Left renal pelvis (tissue), 4 donors: ENCODE measurements around the gene IPPK. TPM values are rescaled to one million over a fixed set of nuclear protein-coding genes. Genes with fewer than 3 reads are reported as not detected.

Experiments
- DNase-seq, 4 donors: peaks; one replicate each; pipeline ENCODE4 v3.0.0-alpha.2; 2013; ENCODE audit warnings: low read depth in 4 of 4, low spot score in 3 of 4
- polyA plus RNA-seq, 4 donors: library from polyadenylated mRNA; unstranded; fragments of 120-200 nt; gene quantifications; one replicate each; pipeline ENCODE4 v1.2.1, GENCODE V29; 2013; ENCODE audit not compliant: insufficient read length in 4 of 4

The IPPK gene
- polyA plus RNA-seq, 4 donors, result 9.2 to 12.9 (median 10.7) TPM

DNA sequence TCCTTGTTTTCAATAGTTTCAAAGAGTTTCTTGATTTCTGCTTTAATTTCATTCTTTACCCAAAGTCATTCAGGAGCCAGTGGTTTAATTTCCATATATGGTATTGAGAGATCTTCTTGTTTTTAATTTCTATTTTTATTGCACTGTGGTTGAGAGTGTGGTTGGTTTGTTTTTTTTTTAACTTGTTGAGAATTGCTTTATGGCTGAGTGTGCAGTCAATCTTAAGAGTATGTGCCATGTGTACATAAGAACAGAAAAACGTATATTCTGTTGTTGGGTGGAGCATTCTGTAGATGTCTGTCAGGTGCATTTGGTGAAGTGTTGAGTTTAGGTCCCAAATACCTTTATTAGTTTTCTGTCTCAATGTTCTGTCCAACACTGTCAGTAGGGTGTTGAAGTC is 26.7 kb upstream of the IPPK start:
- DNase-seq, result no peak

DNA sequence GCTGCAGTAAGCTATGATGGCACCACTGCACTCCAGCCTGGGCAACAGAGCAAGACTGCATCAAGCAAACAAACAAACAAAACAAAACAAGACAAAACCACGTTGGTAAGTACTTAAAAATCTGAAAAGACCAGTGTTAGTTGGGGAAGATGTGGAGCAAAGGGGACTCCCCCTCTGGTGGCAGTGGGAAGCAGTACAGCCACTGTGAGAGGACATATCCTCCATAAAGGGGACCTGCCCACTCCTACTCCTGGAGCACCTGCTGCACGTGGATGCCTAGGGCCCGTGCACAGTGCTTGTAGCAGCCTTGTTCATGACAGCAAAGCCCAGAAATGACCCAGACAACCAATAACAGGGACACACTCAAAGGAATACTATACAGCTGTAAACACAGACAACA is 17.0 kb upstream of the IPPK start:
- no peak for DNase-seq

DNA sequence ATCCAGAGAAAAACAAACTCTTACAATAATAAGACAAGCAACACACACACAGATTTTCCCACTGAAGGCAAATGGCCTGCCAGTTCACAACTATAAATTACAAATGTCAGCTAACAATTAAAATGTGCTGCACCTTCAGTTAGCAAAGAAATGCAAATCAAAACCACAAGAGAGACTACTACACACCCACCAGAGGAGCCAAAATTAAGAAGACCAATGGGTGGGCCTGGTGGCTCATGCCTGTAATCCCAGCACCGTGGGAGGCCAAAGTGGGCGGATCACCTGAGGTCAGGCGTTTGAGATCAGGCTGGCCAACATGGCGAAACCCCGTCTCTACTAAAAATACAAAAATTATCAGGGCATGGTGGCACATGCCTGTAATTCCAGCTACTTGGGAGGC is 15.1 kb upstream of the IPPK start:
- no peak for DNase-seq

DNA sequence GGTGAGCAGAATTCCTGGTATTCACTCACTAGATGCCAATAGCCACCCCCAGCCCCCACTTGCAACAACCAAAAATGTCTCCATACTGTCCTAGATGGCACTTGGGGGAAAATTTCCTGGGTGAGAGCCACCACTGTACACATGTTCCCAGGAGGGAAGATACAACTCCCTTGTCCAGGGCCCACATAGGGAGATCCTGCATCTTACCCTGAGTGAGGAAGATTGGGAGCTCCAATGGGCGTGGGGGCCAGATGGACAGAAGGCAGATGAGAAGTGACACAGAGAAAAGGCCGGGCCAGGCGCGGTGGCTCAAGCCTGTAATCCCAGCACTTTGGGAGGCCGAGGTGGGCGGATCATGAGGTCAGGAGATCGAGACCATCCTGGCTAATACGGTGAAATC is 12.3 kb upstream of the IPPK start:
- no peak for DNase-seq

DNA sequence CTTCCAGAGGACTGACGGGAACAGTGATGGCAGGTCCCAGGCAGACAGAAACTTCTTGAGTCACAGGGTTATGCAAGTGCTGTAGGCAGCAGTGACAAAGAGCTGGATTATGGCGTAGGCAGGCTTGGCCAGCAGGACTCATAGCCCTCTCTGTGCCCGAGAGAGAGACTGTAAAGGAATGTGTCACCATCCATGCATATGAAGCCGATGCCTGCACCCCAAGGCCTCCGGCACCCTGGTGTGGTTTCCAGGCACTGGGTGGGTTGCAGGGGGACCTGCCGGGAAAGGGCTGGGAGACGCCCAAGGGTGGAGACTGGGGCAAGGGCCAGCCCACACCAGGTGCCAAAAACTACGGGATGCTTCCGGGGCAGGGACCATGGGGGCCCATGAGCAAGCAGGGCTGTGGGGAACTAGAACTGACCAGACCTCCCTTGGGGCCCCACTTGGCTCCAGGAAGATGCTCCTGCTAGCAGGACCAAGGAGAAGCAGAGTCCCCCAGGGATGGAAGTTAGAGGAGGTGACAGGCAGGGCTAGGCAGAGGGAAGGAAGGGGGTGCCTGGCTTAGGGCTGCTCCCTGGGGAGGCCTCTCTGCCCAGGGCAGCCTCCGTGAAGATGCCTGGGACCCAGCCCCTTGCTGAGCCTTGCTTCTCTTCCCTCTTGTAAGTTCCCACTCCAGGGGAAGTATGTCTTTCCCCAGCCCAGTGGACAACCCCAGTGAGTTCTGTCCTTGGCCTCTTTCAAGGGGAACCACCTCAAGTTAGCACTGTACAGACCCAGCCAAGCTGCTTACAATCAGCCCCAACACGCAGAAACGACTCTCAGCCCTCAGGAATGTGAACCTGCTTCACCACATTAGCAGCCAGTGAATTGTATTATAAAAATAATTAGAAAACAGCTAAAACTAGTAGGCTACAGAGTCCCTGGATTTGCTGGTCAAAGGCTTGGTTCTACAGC is 10.5 kb upstream of the IPPK start:
- no peak for DNase-seq

DNA sequence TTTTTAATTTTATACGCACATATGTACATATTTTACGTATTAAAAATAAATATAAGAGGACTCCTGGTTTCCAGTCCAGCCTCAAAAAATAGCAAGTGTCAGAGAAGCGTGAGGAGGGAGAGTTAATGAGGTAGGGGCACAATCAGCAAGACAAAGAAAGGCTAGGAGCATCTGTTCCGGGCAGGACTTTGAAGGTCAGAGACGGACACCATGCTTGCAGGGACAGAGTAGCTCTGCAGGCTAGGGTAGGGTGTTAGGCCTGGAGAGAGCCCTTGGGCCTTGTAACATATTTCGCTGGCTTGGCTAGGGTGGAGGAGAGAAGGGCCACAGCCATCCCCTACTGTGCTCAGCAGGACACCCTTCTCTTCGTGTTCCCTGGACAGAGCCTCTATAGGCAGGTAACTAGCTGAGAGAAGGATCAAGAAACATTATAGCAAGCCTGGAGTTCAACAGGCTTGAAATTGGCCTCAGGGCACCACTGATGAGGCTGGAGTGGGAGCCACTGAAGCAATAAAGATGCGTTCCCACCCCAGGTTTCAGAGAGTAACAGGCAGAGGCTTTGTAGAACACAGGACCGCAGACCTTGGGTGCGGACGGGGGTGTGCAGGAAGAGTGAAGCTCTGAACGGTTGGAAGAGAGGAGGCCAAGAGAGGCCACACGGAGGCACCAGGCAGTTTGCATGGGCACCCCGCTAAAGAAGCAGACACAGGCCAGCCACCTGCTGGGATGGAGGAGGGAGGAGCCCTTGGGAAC is 9.7 kb upstream of the IPPK start:
- DNase-seq, result no peak

DNA sequence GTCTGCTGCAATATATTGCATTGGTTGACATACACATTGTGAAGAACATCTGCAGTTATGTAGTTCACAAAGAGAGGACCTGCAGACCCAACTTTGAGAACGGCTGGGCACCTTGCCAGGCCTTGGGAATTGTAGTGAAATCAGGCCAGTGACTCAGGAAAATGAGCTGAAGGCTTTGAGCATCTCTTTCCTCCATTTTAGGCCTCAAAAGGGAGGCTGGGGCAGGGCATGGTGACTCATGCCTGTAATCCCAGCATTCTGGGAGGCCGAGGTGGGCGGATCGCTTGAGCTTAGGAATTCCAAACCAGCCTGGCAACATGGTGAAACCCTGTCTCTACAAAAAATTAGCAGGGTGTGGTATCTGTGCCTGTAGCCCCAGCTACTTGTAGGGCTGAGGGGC is 1.4 kb upstream of the IPPK start:
- DNase-seq, result no peak

DNA sequence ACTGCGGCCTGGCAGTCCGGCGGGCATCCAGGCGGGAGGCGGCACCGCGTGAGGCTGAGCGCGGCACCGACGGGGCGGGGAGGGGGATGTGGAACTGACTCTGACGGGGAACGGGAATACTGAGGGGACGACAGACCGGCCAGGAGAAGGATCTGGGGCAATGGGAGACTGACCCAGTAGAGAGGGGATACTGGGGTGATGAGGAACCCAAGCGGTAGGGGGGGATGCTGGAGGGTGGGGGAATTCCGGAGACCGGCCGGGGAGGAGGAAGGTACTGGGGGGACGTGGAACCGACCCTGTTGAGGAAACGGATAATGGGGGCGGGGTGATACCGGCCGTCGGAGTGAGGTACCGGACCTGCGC is 423 bp downstream of the IPPK start:
- DNase-seq, result peak in 1 of 4 donors; percentile 2

DNA sequence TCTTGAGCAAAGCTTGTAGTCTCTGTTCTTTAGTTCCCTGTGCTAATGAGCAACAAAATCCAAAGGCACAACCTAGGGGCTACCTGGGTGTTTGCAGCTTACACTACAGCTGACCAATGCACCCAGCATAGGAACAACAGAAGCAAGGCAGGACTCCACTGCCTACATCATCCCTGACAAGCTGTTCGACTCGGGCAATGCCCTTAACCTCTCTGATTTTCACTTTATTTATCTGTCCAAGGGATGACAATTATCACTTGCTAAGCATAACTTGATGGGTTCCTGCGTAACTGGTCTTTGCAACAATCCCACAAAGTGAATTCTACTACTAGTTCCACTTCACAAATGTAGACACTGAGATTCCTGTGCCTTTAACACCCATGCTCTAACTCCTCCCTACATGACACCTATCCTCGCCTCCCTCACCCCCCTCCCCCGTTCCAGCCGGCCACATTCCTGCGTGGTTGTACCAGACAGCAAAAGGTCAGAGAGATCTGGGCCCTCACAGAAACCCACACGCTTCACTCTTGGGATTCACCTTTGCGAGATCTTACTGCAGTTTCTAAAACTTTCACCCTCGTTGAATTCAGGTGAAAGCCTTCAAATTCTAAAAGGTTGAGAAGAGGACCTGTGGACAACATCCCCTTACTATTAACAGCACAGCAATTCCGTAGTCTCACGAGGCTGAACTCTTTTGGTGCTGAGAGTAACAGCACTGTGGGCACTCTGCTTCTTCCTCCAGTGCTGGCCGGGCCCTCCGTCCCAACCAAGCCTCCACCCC is 995 bp downstream of the IPPK start:
- DNase-seq, result peak in 1 of 4 donors; percentile 5

DNA sequence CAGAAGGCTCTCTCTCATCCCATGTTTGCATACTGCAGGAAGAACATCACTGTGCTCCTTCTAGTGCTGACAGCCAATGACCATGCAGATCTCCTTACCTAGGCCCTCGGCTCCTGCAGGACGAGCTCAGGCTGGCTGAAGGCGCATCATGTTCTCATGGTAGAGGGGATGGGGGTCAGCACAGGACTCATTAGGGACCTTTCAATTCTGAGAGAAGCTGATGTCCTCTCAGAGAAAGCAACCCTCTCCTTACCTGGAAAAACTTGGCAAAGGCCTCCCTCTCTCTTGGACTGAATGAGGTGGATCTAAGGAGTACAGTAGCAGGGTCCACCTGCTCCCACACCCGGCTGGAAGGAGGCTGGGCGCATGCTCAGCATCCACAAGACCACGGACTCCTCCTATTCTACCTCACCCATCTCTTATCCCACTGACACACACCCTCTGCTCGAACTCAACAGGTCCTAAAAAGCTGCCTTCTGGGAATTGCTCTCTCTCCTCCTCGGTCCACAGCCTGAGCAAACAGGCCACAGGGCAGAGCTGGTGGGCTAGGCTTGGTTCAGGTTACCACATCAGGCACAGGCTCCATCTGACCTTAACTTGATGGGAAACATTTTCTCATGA is 2.9 kb downstream of the IPPK start:
- no peak for DNase-seq

DNA sequence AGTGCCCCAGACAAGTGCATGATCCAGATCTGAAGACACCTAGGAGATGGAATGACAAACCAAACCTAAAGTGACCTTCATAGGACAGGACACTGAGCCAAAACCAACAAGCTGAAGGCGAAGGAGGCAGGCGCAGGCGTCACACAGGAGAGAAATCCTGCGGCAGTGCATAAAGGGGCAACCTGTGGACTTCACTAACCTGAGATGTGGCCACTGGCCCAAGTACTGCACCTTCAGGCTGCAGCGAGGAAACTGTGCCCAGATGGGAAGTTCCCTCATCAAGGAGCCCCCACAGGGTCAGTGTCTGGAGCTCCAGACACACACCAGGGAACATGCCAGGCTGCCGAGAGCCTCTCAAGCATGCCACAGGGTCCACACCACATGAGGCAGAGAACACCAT is 3.7 kb downstream of the IPPK start:
- no peak for DNase-seq

DNA sequence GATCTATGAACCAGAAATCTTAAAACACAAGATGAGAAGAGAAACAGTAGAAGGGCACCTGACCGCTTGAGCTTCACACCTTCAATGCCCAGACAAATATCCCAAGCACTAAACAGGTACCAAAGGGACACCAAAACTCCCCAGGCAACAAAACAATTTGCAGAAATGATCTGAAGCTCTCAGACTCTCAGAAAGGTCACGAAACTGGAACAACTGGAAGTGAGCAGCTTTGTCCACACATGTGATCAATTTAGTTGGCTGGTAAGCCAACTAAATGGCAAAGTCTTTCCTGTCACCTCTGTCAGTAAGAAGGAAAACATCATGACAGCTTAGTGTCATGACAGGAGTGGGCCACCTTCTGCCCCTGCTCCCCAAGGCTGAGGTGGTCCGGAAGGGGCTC is 4.1 kb downstream of the IPPK start:
- DNase-seq, result no peak

DNA sequence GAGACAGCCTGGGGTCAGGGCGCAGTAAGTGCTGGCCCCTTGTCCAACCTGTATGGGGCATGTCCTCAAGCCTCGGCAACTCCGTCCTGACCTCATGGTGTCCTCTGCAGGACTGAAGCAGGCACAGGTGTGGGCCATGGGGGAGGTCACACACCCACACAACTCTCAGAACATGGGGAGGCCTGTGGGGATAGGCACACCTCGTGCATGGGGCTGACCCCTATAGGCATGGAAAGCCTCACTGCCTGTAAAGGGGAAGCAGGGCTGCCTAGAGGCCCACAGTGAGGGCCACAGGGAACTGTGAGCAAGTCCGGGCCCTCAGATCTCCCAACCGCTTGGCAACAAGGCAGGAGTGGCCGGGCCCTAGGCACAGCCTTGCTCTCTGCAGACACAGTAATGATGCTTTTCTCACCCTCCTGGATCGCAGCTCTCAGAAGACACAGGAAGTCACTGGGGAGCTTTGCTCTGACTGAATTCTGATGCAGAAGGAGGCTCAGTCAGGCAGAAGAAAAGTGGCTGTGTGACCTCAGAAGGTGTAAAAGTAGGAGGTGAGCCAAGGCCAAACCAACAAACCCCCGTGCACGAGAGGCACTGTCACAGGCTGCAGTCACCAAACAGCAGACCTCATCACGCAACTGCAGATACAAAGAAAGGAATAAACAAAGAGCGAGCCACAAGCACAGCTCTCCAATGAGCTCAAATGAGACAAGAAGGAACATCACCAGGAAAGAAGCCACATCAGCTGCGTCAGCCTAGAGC is 5.4 kb downstream of the IPPK start:
- DNase-seq, result no peak

DNA sequence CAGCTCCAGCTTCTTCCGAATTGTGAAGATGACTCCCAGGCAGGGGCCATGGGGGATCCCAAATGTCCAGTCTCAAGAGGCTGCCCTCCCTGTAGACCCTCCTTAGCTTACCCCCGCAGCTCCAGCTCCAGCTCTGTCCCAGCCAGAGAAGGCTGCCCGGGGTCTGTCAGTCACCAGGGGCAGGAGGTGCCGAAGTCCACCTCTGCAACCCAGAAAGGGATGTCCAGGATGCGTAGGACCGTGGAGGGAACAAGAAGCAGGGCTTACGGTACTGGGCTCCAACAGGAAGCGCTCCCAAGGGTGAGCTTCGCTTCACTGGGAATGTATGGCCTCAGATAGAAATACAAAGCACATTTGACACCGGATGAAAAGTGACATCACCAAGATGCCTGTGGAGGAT is 6.0 kb downstream of the IPPK start:
- DNase-seq, result no peak

DNA sequence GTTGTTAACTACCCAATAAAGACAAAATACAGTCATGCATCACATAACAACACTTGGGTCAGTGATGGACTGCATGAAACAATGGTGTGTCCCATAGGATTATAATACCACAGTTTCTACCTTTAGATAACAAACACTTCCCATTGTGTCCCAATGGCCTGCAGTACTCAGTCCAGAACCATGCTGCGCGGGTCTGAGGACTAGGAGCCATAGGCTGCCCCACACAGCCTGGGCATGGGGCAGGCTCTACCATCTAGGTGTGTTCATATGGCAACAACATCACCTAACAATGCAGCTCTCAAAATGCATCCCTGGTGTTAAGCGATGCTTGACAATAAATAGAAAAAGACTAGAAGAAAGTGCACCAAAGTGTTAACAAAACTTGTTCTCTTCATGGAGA is 6.8 kb downstream of the IPPK start:
- DNase-seq, result no peak

DNA sequence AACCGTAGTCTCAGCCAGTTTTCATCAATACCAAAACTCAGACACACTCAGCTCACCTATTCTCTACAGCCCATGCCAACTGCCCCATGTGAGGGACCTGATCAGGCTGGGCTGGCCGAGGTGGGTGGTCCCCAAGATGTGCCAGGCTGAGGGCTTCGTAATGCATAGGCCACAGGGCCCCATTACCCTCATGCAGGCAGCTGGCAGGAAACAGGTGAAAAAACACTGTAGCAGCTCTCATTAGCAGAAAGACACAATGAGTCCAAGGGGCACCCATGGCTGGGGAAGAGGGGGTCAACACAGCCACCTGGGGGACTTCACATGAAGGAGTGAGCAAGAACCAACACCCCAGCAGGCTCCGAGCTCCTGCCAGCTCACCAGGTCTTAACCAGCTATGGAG is 8.2 kb downstream of the IPPK start:
- DNase-seq, result no peak

DNA sequence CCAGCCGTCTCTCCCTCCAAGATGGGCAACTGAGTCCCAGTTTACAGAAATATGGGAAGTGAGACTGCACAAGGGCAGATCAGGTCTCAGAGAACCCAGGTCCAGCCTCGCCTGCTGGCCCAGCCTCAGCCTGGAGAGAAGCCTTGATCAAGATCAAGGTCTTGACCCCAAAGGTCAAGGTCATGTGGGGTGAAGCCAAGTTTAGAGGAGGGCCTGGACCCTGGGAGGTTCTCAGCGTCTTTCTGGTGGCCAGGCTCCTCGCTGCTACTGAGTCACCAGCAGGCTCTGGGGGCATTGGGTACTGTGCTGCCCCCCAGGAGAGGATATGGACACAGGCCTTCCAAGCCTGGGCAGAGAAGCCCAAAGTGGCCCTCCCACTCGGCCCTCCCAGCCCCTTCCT is 8.8 kb downstream of the IPPK start:
- DNase-seq, result no peak

DNA sequence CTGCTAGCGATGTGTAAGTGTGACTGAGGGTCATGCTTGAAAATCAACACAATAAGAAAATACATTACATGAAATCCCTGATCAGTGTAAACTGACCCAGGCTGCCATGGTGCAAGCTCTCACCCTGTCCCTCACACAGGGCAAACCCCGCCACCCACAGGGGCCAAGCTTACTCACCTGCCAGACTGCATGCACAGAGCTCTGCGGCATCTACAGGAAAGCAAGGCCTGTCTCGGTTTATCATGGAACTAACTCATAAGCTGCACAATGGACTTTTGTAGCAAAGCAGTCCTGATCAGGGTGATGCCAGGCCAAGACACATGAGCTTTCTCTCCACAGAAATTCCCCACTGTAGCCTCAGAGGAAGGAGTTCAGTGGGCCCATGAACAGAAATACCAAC is 9.7 kb downstream of the IPPK start:
- DNase-seq, result no peak

DNA sequence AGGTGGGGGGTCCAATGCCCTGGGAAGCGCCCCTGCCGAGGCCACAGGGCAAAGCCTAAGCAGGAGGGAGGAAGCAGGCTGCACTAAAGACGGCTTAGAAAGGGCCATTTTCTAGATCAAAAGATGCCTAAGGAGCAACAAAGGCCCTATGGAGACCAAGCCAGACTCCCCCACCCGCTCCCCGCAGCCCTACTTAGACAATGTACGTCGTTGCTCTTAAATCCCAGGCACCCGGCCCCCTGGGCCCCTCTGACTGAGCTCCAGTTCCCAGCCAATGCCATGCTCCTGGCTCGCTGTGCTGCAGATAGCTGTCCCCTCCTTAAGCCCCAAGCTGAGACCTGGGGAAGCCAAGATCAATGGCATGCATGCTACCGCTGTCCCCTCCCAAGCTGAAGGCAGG is 10.3 kb downstream of the IPPK start:
- DNase-seq, result no peak

DNA sequence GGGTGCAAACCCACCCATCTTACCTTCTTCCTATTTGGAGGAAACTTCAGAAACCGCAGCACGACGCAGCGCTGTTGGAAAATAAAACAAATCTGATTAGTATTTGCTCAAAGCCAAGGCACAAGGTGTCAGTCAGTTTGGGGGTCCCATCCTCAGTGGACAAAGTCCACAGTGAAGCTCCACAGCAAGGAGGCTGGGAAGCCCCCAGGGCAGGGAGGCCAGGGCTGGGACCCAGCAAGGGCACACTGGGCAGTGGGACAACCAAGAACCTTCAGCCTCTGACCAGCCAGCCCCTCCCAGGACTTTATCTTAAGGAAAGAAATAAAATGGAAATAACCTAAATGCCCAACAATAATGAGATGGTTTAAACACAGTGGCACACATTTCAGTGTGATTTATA is 11.3 kb downstream of the IPPK start:
- no peak for DNase-seq
